SK-N-MC (cell line): ENCODE measurements around the gene MAEL.

Source experiments
- EZH2 ChIP-seq: fragments of 200-600 bp; sonication (generic); IDR thresholded peaks from one replicate; pipeline ENCODE4 v1.6.1; 2017; ENCODE audit warnings: antibody characterized with exemption
- POLR2AphosphoS5 ChIP-seq: IDR thresholded peaks from 2 replicates; pipeline ENCODE4 v1.6.1; 2012; ENCODE audit warnings: mild to moderate bottlenecking, low read depth, low read length, borderline replicate concordance

GRCh38 chr1:166950156-166950555, 38.9 kb upstream of the MAEL start:
- TF ChIP-seq EZH2 (no peak), POLR2AphosphoS5 (no peak)
